HG03196 (cell line): ENCODE measurements around the gene LRRN4.
"Not testable (repeated sequence)": the region's sequence is repeated elsewhere in the genome, so short reads cannot be mapped to it uniquely, and the experiment has no call there.

Experiments
- ATAC-seq: cut with Tn5 transposase; IDR thresholded peaks from one replicate; pipeline ENCODE4 v1.9.1; 2021; ENCODE audit not compliant: unreplicated experiment

LRRN4 gene

GRCh38 chr20:6034134-6034969, 19.5 kb downstream of the LRRN4 start:
- ATAC-seq, result no peak

DNA sequence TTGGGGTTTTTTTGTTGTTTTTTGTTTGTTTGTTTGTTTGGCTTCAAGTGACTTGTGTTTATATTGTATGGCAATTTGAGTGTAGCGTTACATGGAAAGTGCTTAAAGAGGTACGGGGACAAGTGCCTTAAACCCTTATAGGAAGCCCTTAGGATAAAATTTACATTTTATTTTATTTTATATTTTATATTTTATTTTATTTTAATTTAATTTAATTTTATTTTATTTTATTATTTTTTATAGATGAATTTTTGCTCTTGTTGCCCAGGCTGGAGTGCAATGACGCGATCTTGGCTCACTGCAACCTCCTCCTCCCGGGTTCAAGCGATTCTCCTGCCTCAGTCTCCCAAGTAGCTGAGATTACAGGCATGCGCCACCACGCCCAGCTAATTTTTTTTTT, 21.0 kb downstream of the LRRN4 start:
- ATAC-seq, result not testable (repeated sequence)

DNA sequence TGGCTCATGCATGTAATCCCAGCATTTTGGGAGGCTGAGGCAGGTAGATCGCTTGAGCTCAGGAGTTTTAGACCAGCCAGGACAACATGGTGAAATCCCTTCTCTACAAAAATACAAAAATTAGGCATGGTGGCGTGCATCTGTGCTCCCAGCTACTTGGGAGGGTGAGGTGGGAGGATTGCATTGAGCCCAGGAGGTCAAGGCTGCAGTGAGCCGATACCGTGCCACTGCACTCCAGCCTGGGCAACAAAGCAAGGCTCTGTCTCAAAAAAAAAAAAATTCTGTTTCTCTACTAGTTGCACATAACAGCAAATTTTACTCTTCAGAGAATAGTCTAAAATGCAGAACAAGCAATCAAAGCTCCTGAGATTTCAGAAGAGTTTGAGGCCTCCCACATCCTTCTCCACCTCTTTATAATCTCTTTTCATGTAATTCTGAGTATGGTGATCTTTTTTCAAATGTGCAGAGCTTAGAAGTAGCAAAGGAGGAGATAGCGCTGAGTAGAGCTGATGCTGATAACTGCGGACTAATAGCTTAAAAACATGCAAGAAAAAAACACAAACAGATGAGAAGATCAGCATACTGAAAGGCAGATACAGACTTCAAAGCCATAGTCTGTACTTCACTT, 23.3 kb downstream of the LRRN4 start:
- ATAC-seq, result no peak

DNA sequence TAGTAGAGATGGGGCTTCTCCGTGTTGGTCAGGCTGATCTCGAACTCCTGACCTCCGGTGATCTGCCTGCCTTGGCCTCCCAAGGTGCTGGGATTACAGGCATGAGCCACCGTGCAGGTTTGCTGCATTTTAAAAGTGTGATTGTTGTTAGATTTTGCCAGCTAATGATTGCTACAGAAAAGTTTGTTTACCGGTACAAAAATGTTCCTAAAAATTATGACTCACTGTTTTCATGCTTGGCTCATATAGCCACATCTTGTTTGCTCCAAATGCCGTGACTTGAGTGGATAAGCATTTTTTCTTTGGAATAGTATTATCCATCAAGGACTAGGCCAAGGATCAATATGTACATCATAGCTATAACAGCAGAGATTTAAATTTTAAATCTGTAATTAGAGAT, 24.3 kb downstream of the LRRN4 start:
- no peak for ATAC-seq

DNA sequence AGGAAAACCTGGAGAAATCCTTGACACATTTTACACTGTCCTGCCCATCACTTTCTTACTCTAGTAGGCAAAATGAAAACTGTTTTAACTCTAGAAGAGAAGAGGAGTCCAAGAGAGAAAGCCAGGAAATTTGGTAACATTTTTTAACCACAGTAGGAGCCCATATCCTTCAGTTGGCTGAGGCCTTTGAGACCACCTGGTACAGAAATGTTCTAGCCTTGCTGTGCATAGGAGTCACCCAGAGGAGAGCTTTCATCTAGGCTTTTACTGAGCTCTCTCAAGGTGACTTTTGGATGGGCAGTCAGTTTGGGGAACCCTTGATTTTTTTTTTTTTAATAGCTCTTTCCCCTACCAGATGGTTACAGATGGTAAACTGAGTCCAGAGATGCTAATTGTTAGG, 25.0 kb downstream of the LRRN4 start:
- ATAC-seq, result no peak

GRCh38 chr20:6026051-6026450, 27.8 kb downstream of the LRRN4 start:
- no peak for ATAC-seq

- no peak for ATAC-seq
Observed at GRCh38 chr20:6024768-6025167, 29.1 kb downstream of the LRRN4 start.

DNA sequence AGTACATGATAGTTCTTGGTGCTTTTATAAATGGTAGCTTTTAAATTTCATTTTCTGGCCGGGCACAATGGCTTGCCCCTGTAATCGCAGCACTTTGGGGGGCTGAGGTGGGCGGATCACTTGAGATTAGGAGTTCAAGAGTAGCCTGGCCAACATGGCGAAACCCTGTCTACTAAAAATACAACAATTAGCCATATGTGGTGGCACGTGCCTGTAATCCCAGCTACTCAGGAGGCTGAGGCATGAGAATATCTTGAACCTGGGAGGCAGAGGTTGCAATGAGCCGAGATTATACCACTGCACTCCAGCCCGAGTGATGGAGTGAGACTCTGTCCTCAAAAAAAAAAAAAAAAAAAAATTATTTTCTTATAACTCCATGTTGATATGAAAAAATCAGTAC, 36.0 kb downstream of the LRRN4 start:
- ATAC-seq, result no peak

DNA sequence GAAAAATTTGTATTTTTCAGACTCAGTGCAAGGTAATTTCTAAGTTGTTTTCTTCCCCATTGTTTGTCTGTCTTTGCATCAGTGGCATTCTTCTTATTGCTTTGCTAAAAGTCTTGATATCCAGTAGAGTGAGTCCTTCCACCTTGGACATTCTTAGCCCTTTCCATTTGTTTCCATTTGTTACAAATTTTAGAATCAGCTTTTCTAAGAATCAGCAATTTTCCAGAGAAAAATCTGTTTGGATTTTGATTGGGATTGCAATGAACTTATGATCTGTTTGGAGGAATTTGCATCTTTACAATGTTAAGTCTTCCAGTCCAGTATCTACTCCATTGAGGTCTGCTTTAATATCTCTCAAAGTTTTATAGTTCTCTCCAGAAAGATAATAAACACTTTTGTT, 36.4 kb downstream of the LRRN4 start:
- no peak for ATAC-seq

DNA sequence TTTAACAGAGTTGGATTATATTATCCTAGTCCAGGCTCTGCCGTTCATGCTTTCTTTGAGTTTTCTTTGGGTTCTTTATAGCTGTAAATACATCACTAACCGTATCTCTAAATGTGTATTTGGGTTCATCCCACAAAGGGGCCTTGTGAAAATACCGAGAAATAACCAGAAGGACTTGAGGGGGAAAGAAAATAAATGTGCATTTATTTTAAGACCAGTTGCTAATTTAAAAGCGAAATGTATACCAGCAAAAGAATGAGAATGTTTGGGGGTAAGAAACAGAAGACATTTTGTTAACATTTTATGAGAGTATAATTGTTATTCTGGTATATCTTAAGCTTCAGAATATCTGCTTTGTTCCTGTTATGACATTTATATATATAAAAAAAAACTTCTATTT, 38.9 kb downstream of the LRRN4 start:
- no peak for ATAC-seq

DNA sequence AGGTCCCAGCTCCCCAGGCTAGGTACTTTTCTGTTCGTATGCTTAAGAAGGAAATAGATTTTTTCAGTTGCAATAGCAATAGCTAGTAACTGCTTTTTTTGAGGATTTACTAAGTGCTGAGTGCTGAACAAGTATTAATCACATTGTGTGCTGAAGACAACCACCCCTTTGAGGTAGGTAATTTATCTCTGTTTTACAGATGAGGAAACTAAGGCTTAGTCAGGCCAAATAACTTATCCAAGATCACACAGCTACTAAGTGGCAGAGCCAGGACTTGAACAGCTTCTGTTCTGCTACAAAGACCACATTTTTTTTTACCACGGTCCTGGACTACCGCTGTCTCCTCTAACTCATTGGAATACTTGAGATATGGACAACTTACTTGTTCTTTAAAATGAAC, 39.8 kb downstream of the LRRN4 start:
- ATAC-seq, result no peak

GRCh38 chr20:6012179-6012578, 41.7 kb downstream of the LRRN4 start:
- ATAC-seq, result no peak

- ATAC-seq, result no peak
Observed at GRCh38 chr20:6008254-6008653, 45.6 kb downstream of the LRRN4 start.

DNA sequence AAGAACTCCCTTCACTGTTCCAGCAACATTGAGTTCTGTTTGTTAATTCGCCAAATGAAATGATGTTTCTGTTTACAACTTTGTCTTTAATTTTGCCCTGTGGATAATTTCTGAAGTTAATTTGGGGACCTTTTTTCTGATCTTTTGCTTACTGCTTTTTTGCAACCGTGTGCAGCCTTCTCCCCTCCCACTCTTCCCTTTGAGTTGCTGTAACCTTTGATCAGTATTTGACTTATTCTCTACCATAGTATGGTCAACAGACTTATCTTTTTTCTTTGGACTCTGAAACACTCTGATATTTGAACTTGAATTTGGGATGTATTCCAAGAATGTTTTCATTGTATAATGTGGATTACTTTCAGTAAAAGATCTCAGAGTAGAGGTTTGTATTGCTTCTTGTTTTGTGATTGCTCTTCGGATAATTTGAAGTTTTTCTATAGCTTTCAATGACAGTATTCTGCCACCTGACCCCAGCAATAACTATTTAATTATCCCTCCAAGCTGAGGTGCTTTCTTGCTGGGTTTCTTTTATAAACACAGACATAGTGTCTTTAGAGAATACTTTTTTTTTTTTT, 46.2 kb downstream of the LRRN4 start:
- ATAC-seq, result no peak

GRCh38 chr20:6007094-6007528, 46.7 kb downstream of the LRRN4 start:
- no peak for ATAC-seq

DNA sequence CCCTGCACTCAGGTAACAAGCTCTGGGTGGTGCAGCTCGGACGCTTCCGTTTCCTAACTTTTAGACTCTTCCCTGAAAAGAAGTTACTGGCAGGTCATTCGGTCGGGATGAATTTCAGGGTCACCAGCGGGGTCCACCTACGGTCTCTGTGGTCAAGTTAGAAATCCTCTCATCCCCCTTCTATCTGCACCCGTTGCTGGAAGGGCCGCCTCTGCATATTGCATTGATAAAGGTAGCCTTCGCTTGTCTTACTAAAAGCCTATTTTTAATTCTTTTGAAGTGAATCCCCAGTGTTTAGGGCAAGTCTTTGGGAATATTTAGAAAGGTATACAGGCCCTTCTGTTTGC, 47.3 kb downstream of the LRRN4 start:
- no peak for ATAC-seq

DNA sequence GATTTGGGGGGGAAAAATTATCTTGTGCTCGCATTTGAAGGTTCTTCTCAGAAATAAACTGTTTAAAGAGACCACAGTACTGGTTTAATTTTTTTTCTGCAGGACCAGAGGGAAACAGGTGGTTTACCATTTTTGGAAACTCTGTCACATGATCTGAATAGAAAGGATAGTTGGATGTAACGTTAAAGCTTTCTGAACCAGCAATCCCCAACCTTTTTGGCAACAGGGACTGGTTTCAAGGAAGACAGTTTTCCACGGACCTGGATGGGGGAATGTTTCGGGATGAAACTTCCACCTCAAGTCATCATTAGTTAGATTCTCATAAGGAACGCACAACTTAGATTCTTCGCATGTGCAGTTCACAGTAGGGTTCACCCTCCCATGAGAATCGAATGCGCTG, 53.0 kb downstream of the LRRN4 start:
- ATAC-seq, result no peak

DNA sequence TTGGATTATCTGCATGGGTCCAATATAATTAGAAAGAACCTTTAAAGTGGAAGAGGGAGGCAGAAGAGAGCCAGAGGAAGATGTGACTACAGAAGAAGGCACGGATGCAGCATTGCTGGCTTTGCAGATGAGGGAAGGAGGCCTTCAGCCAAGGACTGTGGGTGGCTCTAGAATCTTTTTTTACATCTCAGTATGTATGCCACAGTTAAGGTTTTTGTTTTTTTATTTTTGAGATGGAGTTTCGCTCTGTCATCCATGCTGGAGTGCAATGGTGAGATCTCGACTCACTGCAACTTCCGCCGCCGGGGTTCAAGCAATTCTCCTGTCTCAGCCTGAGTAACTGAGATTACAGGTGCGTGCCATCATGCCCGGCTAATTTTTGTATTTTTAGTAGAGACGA, 54.1 kb downstream of the LRRN4 start:
- no peak for ATAC-seq

DNA sequence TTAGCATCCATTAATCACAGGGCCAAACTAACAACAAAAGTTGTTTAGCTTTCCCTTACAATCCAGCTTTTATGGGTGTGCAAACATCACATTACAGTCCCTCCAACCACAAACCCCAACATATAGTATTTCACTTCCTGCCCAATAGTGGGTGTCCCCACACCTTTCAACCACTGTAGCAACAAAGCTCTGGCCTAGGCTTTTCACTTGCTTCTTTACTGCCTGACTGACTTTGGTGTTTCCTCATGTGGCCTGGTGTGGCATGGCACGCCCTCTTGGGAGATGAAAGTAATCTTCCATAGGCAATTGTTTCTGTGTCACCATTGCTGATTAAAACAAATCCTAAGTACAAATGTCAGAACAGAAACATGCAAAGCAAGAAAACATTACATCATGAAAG, 57.1 kb downstream of the LRRN4 start:
- ATAC-seq, result peak; percentile 86

DNA sequence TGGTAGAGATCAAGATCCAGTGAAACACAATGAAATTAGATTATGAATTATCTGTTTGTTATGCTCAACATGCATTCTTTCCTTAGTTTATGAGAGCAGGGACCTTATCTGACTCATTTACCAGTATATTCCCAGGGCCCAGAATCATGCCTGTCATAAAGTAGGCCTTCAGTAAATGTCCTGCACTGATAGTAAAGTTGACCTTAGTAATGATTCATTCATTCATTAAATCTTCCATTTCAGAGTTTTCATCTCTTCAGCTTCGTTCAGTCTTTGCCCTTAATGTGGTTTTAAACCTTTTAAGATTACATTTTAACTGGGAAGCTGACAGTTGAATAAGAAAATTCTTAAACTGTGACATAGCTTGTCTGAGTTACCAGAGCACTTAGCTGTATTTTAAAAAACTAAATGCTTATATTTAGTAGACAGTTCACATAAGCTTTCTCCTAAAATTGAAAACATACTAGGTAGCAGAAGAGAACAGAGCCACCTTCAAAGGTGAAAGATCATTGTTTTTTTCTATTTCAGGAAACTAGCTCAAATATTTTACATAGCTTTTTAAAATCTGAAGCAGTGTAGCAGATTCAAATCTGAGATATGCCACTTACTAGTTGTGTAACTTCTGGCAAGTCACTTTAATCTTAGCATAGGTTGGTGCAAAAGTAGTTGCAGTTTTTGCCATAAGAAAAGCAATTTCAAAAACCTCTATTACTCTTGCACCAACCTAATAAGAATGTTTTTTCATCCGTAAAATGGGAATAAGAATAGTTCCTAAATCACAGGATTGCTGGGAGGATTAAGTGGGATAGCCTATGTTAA, 62.0 kb downstream of the LRRN4 start:
- ATAC-seq, result no peak

GRCh38 chr20:5990946-5991345, 62.9 kb downstream of the LRRN4 start:
- no peak for ATAC-seq
